H9 (cell line): ENCODE results near the gene ATE1. TPM values are rescaled to one million over a fixed set of nuclear protein-coding genes. Genes with fewer than 3 reads are reported as not detected.

Experiments
- DNase-seq: peaks from one replicate; pipeline ENCODE4 v3.0.0-alpha.2; 2017
- H2AFZ ChIP-seq: one replicate; pipeline ENCODE4 v1.6.1; 2013; ENCODE audit warnings: mild to moderate bottlenecking, low read length, control low read depth, moderate library complexity
- H2AK5ac ChIP-seq: 2 replicates; pipeline ENCODE4 v1.6.1; 2013; ENCODE audit warnings: low read length, control low read depth, mixed read lengths; ENCODE audit not compliant: insufficient read length
- H2BK120ac ChIP-seq: one replicate; pipeline ENCODE4 v1.6.1; 2013; ENCODE audit warnings: low read depth, mild to moderate bottlenecking, low read length, control low read depth, inconsistent platforms; ENCODE audit not compliant: poor library complexity, severe bottlenecking
- H2BK12ac ChIP-seq: 2 replicates; pipeline ENCODE4 v1.6.1; 2013; ENCODE audit warnings: low read length, control low read depth, mixed read lengths, low read depth; ENCODE audit not compliant: insufficient read length
- H2BK15ac ChIP-seq: 2 replicates; pipeline ENCODE4 v1.6.1; 2013; ENCODE audit warnings: low read depth, low read length, control low read depth
- H2BK20ac ChIP-seq: one replicate; pipeline ENCODE4 v1.6.1; 2013; ENCODE audit warnings: low read depth, mild to moderate bottlenecking, low read length, control low read depth, inconsistent platforms; ENCODE audit not compliant: poor library complexity, severe bottlenecking
- H2BK5ac ChIP-seq: 2 replicates; pipeline ENCODE4 v1.6.1; 2013; ENCODE audit warnings: low read length, control low read depth, mixed read lengths; ENCODE audit not compliant: insufficient read length
- H3K14ac ChIP-seq: 2 replicates; pipeline ENCODE4 v1.6.1; 2013; ENCODE audit warnings: low read length, control low read depth; ENCODE audit not compliant: insufficient read depth
- H3K18ac ChIP-seq: 2 replicates; pipeline ENCODE4 v1.6.1; 2013; ENCODE audit warnings: low read depth, mild to moderate bottlenecking, mixed read lengths, low read length, control low read depth; ENCODE audit not compliant: insufficient read length
- H3K23ac ChIP-seq: 2 replicates; pipeline ENCODE4 v1.6.1; 2013; ENCODE audit warnings: low read length, control low read depth, mixed read lengths, low read depth; ENCODE audit not compliant: insufficient read length
- H3K23me2 ChIP-seq: 2 replicates; pipeline ENCODE4 v1.6.1; 2013; ENCODE audit warnings: low read depth, mild to moderate bottlenecking, mixed read lengths, low read length, control low read depth; ENCODE audit not compliant: insufficient read length, poor library complexity, severe bottlenecking
- H3K27ac ChIP-seq: 2 replicates; pipeline ENCODE4 v1.5.1; 2013; ENCODE audit warnings: low read length, control low read depth, mixed read lengths, low read depth; ENCODE audit not compliant: insufficient read length
- H3K27me3 ChIP-seq: 2 replicates; pipeline ENCODE4 v1.6.1; 2013; ENCODE audit warnings: low read length, control low read depth, inconsistent platforms; ENCODE audit not compliant: insufficient read depth
- H3K4ac ChIP-seq: 2 replicates; pipeline ENCODE4 v1.6.1; 2013; ENCODE audit warnings: low read depth, mild to moderate bottlenecking, control low read depth, inconsistent platforms, low read length, moderate library complexity
- H3K4me1 ChIP-seq: 2 replicates; pipeline ENCODE4 v1.6.1; 2013; ENCODE audit warnings: low read length, control low read depth, inconsistent platforms; ENCODE audit not compliant: insufficient read depth
- H3K4me2 ChIP-seq: 2 replicates; pipeline ENCODE4 v1.6.1; 2013; ENCODE audit warnings: low read length, control low read depth, mixed read lengths; ENCODE audit not compliant: insufficient read length, insufficient read depth
- H3K56ac ChIP-seq: 2 replicates; pipeline ENCODE4 v1.6.1; 2013; ENCODE audit warnings: low read depth, mild to moderate bottlenecking, mixed read lengths, low read length, control low read depth; ENCODE audit not compliant: insufficient read length
- H3K79me1 ChIP-seq: 2 replicates; pipeline ENCODE4 v1.6.1; 2013; ENCODE audit warnings: low read depth, mild to moderate bottlenecking, moderate library complexity, low read length, control low read depth, inconsistent platforms; ENCODE audit not compliant: insufficient read depth, poor library complexity, severe bottlenecking
- H3K79me2 ChIP-seq: 2 replicates; pipeline ENCODE4 v1.6.1; 2013; ENCODE audit warnings: low read length, control low read depth, inconsistent platforms; ENCODE audit not compliant: insufficient read depth
- H3K9ac ChIP-seq: 2 replicates; pipeline ENCODE4 v1.6.1; 2013; ENCODE audit warnings: low read length, control low read depth, mixed read lengths; ENCODE audit not compliant: insufficient read length; ENCODE audit errors: extremely low read depth
- H3K9me3 ChIP-seq: one replicate; pipeline ENCODE4 v1.6.1; 2013; ENCODE audit warnings: low read depth, low read length, inconsistent platforms; ENCODE audit not compliant: control insufficient read depth
- H3T11ph ChIP-seq: one replicate; pipeline ENCODE4 v1.6.1; 2013; ENCODE audit warnings: mild to moderate bottlenecking, low read length, control low read depth, inconsistent platforms
- H4K20me1 ChIP-seq: one replicate; pipeline ENCODE4 v1.6.1; 2013; ENCODE audit not compliant: control insufficient read depth, insufficient read length, insufficient read depth
- H4K5ac ChIP-seq: 2 replicates; pipeline ENCODE4 v1.6.1; 2013; ENCODE audit warnings: low read depth, mild to moderate bottlenecking, mixed read lengths, low read length, control low read depth; ENCODE audit not compliant: insufficient read length
- H4K8ac ChIP-seq: replicated peaks from 2 replicates; pipeline ENCODE4 v1.6.1; 2013; ENCODE audit warnings: low read length, control low read depth, mixed read lengths, low read depth; ENCODE audit not compliant: insufficient read length
- H4K91ac ChIP-seq: 2 replicates; pipeline ENCODE4 v1.6.1; 2013; ENCODE audit warnings: low read depth, mild to moderate bottlenecking, moderate library complexity, mixed read lengths, low read length, control low read depth; ENCODE audit not compliant: insufficient read length
- H3K27ac Mint-ChIP-seq, 3 experiments: 2 replicates in 2 of 3; 3 replicates in 1 of 3; pipeline ENCODE4 v1.8.0; 2020 to 2021; ENCODE audit warnings: mixed read lengths in 3 of 3, mild to moderate bottlenecking in 1 of 3, moderate library complexity in 1 of 3
- H3K27me3 Mint-ChIP-seq: 2 replicates; pipeline ENCODE4 v1.8.0; 2021; ENCODE audit warnings: low read depth, mild to moderate bottlenecking, moderate library complexity, mixed read lengths
- H3K36me3 Mint-ChIP-seq, 3 experiments: 2 replicates in 2 of 3; 3 replicates in 1 of 3; pipeline ENCODE4 v1.8.0; 2020 to 2021; ENCODE audit warnings: low read depth in 3 of 3, mixed read lengths in 3 of 3; ENCODE audit not compliant: insufficient read depth in 1 of 3
- H3K4me1 Mint-ChIP-seq, 2 experiments: 2 replicates each; pipeline ENCODE4 v1.8.0; 2020; ENCODE audit warnings: mixed read lengths in 2 of 2
- H3K4me3 Mint-ChIP-seq, 2 experiments: 2 replicates in 1 of 2; 3 replicates in 1 of 2; pipeline ENCODE4 v1.8.0; 2020 to 2021; ENCODE audit warnings: mild to moderate bottlenecking in 2 of 2, mixed read lengths in 2 of 2, moderate library complexity in 1 of 2
- H3K9me3 Mint-ChIP-seq, 2 experiments: 2 replicates in 1 of 2; 3 replicates in 1 of 2; pipeline ENCODE4 v1.8.0; 2020; ENCODE audit warnings: mild to moderate bottlenecking in 2 of 2, mixed read lengths in 2 of 2, moderate library complexity in 1 of 2
- WGBS: extraction: QIAGEN DNeasy Blood & Tissue Kit; methylation state at CpG from one replicate; pipeline ENCODE4 v1.1.7; 2013; ENCODE audit warnings: missing lambda C conversion rate, low lambda C conversion rate, mixed read lengths; ENCODE audit not compliant: insufficient read length; ENCODE audit errors: extremely low coverage; 5-methylcytosine and 5-hydroxymethylcytosine counted together
- total RNA-seq: library from RNA; stranded (reverse); gene quantifications from 2 replicates; pipeline ENCODE4 v1.2.1, GENCODE V29; 2021
- TF ChIP-seq, protein P1 (sequence below): fragments of 200-600 bp; sonication (generic); conservative IDR thresholded peaks from 3 replicates; pipeline ENCODE4 v1.8.0; 2021; ENCODE audit warnings: antibody characterized with exemption, mild to moderate bottlenecking

The ATE1 gene
- total RNA-seq, 1 experiment from 2014 or later = 29.0 TPM

DNA sequence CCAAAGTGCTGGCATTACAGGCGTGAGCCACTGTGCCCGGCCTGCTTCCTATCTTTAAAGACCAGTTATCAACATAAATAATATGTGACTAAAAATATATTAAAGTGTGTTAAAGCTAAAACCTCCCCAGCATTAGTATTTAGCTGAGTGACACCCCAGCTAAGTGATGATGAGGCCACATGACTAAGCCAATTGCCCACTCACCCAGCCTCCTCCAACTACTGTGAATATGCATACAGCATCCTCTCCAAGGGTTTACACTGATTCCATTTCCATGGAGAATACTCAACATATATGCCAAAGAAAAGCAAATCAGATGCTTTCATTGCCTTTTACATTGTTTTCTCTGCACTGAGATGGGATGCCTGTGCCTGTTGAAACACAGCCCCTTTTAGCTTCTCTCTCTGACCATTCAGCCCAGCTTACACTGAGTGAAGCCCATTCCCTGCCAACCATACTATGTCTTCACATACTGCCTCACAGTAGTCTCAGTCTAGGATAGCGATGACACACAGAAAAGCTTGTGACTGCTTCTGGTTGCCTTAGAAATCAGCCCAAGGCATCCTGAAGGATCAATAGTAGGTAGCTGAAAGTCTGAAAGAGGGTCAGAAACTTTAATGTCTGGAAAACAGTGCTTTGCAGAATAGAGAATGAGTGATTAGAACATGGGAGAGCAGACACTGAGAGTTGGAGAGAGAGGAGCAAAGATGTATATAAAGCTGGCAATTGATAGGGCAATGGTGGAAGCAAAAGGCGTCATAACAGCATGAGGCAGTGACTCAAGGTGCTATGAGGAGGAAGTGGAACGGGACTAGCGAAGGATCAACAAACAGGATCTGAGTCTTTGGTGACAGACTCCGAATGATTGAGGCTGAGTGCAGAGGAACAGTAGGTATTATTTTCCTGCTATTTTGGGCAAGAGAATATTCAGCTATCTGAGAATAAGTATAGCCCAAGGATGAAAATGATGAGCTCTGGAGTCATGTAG, 19.8 kb upstream of the ATE1 start:
- Histone ChIP-seq H3K4ac (no peak overlapping the region), H3K56ac (no peak overlapping the region), H4K5ac (no peak overlapping the region), H3K79me2 (no peaks in the 10 kb centered on the region), H2BK20ac (no peak overlapping the region), H3K4me1 (no peaks in the 10 kb centered on the region), H2AK5ac (no peak overlapping the region), H3K23ac (no peak overlapping the region), H3K9me3 (no peaks in the 10 kb centered on the region), H4K91ac (no peak overlapping the region), H3K14ac (no peak overlapping the region), H4K8ac (no peak overlapping the region), H3K18ac (no peak overlapping the region), H3K27me3 (no peaks in the 10 kb centered on the region), H2BK12ac (no peak overlapping the region), H4K20me1 (no peaks in the 10 kb centered on the region), H2AFZ (no peak overlapping the region), H3K23me2 (no peaks in the 10 kb centered on the region), H3K9ac (no peak overlapping the region), H3K79me1 (no peaks in the 10 kb centered on the region), H2BK5ac (no peak overlapping the region), H3K27ac (no peak overlapping the region), H2BK15ac (no peak overlapping the region), H3K4me2 (no peak overlapping the region), H3T11ph (no peak overlapping the region), H2BK120ac (no peak overlapping the region)
- no CpG with 5 or more reads among the region's 7 CpGs for WGBS
- Mint-ChIP-seq H3K27me3 (no peaks in the 10 kb centered on the region), H3K36me3 (0 out of 7 replicates have a peak, but pooled peaks cover 0 to 4% (median 0%) of the 10 kb centered on the region in 3 experiments), H3K4me1 (peaks cover 10 to 11% of the 10 kb centered on the region in 2 experiments), H3K4me3 (no peak overlapping the region), H3K27ac (no peak overlapping the region), H3K9me3 (no peaks in the 10 kb centered on the region)
- TF ChIP-seq, protein P1, sequence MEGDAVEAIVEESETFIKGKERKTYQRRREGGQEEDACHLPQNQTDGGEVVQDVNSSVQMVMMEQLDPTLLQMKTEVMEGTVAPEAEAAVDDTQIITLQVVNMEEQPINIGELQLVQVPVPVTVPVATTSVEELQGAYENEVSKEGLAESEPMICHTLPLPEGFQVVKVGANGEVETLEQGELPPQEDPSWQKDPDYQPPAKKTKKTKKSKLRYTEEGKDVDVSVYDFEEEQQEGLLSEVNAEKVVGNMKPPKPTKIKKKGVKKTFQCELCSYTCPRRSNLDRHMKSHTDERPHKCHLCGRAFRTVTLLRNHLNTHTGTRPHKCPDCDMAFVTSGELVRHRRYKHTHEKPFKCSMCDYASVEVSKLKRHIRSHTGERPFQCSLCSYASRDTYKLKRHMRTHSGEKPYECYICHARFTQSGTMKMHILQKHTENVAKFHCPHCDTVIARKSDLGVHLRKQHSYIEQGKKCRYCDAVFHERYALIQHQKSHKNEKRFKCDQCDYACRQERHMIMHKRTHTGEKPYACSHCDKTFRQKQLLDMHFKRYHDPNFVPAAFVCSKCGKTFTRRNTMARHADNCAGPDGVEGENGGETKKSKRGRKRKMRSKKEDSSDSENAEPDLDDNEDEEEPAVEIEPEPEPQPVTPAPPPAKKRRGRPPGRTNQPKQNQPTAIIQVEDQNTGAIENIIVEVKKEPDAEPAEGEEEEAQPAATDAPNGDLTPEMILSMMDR = no peak
- no peak for DNase-seq
